Measurements from ENCODE around the gene MRGPRG.

MRGPRG gene

DNA sequence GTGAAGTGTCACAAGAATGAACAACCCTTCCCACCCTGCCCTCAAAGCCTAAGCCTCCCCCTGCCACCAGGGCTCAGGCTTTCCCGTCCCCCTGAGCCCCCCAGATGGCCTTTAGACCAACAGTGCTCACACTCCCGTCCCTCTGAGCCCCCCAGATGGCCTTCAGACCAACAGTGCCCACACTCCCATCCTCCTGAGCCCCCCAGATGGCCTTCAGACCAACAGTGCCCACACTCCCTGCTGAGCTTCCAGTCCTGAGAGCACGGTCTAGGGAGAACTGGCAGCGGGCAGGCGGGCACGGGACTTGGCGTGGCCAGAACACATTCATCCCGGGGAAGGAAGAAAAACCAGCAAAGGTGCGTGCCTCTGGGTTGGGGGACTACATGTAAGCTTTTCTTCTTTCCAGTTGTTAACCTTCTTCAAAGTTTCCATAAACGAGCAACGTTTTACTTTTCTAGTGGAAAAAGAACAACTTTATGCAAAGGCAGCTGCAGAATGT, 2.5 kb downstream of the MRGPRG start:
- TF ChIP-seq, protein P1, sequence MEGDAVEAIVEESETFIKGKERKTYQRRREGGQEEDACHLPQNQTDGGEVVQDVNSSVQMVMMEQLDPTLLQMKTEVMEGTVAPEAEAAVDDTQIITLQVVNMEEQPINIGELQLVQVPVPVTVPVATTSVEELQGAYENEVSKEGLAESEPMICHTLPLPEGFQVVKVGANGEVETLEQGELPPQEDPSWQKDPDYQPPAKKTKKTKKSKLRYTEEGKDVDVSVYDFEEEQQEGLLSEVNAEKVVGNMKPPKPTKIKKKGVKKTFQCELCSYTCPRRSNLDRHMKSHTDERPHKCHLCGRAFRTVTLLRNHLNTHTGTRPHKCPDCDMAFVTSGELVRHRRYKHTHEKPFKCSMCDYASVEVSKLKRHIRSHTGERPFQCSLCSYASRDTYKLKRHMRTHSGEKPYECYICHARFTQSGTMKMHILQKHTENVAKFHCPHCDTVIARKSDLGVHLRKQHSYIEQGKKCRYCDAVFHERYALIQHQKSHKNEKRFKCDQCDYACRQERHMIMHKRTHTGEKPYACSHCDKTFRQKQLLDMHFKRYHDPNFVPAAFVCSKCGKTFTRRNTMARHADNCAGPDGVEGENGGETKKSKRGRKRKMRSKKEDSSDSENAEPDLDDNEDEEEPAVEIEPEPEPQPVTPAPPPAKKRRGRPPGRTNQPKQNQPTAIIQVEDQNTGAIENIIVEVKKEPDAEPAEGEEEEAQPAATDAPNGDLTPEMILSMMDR (IDR thresholded peaks at IDR 0.05; ENCODE audit: insufficient read depth, low read length, missing control alignments): no peak
- ChIA-PET POLR2A (no interaction called here), CTCF (interaction anchor here (0.9 to 3.8 kb wide), 9 partner anchors 9 to 240 kb away, joined by 3 to 15 read pairs (median 4); no protein-coding TSS in a partner anchor)

DNA sequence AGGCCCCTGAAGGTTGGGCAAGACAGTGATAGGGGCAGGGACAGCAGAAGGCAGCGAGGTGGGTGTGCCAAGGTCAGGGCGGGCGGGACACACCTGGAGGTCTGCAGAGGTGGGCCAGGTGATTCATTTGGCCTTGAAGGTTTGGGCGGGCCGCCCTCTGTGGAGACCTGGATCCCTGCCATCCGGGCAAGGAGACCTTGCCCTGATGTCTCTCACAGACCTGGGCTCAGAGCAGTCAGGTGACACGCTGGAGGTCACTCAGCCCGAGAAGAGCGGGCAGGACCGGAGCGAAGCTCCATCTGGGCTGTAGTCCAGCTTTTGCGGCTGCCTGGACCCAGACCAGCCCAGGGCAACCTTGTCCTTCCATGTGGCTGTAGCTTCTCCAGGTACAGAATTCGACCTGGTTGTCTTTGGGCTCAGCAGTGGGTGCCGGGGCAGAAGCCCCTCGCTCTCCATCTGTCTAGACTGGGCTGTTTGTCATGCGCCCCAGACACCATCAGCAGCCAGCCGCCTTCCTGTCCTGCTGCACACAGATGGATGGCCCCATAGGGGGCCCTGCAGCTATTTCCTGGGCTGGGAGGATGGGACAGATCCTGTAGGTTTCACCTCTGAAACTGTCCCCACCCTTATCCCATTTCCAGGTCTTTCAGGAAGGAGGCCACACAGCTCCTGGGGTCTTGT, 3.1 kb downstream of the MRGPRG start:
- POLR2A ChIA-PET: no interaction called here
- CTCF ChIA-PET: interaction anchor here (1.0 to 3.8 kb wide), 7 partner anchors 12 to 240 kb away, joined by 3 to 15 read pairs (median 4); no protein-coding TSS in a partner anchor
- DNase-seq (ENCODE audit: low read depth, low spot score): no peak
- no peak overlapping the region for H3K4me3 ChIP-seq (ENCODE audit: low read depth, low read length)
- TF ChIP-seq, protein P1 (IDR thresholded peaks at IDR 0.05; ENCODE audit: insufficient read depth, low read length, missing control alignments): no peak

More for the DNA sequence above, 2.5 kb downstream of the MRGPRG start:
- DNase-seq (ENCODE audit: low read depth, low spot score): no peak
- H3K4me3 ChIP-seq (ENCODE audit: low read depth, low read length): no peak overlapping the region

DNA sequence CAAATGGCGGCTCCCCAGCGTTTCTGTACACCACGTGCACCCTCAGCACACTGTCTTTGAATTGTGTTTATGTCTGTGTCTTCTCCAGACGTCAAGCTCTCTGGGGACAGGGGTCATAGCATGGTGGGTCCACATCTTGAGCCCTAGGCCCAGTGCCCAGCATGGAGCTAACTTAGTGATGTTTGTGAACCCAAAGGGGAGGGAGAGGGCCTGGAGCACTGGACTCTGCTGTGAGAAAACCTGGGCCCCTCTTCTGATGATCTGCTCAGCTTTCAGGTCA, 4.3 kb downstream of the MRGPRG start:
- TF ChIP-seq, protein P1 (IDR thresholded peaks at IDR 0.05; ENCODE audit: insufficient read depth, low read length, missing control alignments): no peak
- ChIA-PET CTCF (interaction anchor here (0.9 to 3.8 kb wide), 3 partner anchors 18 to 177 kb away, joined by 4 to 15 read pairs (median 4); no protein-coding TSS in a partner anchor), POLR2A (no interaction called here)
- no peak for DNase-seq (ENCODE audit: low read depth, low spot score)
- H3K4me3 ChIP-seq (ENCODE audit: low read depth, low read length): no peak overlapping the region

DNA sequence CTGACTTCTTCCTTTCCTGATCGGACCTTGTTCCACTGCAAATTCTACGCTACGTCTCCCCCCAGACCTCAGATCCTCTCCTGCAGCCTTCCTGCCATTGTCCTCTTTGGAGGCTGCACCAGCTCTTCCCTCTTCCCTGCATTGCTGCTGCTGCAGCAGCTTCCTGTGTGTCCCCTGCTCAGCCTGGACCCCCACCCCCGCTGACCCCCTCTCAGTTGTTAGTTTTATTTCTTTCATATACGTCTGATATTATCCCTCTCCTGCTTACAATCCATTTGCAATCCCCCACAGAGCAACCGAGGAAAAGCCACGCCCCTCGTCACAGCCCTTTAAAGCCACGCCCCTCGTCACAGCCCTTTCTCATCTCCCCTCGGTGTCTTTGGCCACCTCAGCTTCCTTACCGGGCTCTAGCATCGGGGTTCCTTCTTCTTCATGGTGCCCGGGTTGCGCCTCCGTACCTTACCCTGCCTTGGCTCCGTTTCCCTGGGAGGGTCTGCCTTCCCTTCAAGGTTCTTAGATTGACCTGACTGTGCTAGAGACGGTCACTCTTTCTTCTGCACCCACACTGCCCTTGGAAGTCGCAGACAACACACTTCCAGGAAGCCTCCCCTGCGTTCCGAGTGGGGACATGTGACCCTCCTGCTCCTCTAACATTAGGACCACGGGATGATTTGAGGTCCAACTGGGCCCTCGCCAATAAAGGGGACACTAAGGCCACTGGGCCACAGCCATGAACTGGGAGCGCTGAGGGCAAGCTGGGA, 4.8 kb downstream of the MRGPRG start:
- H3K4me3 ChIP-seq (ENCODE audit: low read depth, low read length): no peak overlapping the region
- CTCF ChIA-PET: interaction anchor here (0.9 kb wide), 1 partner anchor 176 kb away, joined by 4 read pairs; no protein-coding TSS in a partner anchor
- POLR2A ChIA-PET: no interaction called here
- TF ChIP-seq, protein P1 (IDR thresholded peaks at IDR 0.05; ENCODE audit: insufficient read depth, low read length, missing control alignments): no peak
- DNase-seq (ENCODE audit: low read depth, low spot score): no peak

DNA sequence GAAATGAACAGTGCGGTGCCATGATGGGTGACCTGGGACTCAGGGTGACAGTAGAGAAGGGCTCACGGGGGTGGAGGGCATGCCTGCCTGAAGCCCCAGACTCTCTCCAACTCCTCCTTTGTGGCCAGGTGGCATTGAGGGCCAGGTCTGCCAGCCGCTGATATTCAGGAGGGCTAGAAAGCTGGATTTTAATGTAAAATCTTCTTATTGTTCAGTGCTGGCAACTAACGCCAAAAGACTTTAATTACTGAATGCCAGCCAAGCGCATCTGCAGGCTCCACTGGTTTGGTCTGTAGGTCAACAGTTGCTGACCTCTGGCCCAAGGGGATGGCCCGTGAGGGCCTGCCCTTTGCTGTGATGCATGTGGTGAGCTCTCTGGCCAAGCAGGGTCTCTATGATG, 10.3 kb downstream of the MRGPRG start:
- DNase-seq (ENCODE audit: low read depth, low spot score): no peak
- ChIA-PET CTCF (interaction anchor here (0.9 to 2.4 kb wide), 4 partner anchors 8 to 171 kb away, joined by 3 to 11 read pairs (median 4); no protein-coding TSS in a partner anchor), POLR2A (no interaction called here)
- no peak overlapping the region for H3K4me3 ChIP-seq (ENCODE audit: low read depth, low read length)
- TF ChIP-seq, protein P1 (IDR thresholded peaks at IDR 0.05; ENCODE audit: insufficient read depth, low read length, missing control alignments): no peak
